K562 (cell line): ENCODE data around the gene IZUMO1R. TPM values are rescaled to one million over a fixed set of nuclear protein-coding genes. Genes with fewer than 3 reads are reported as not detected.

Source experiments
- ATAC-seq: fragments of 200-7000 bp; cut with Tn5 transposase; 3 replicates; pipeline ENCODE4 v1.9.1; 2020; ENCODE audit warnings: moderate library complexity
- BruUV-seq: library from RNA; stranded (reverse); fragments of 400-500 nt; replicated peaks from 2 replicates; lab custom pipeline; 2021; lab: Mats Ljungman, UMichigan
- CTCF ChIA-PET: fragments of 300-600 bp; formaldehyde crosslinking; extraction: SDS; loops from one replicate; lab custom pipeline; 2021; ENCODE audit warnings: low intra/inter-chr PET ratio; lab: Yijun Ruan, JAX
- POLR2A ChIA-PET: fragments of 300-600, 350-650 bp; sonication (Branson Sonifier 250); formaldehyde crosslinking; extraction: SDS; loops from one replicate; lab custom pipeline; 2021; ENCODE audit warnings: antibody characterized with exemption, inconsistent platforms; lab: Yijun Ruan, JAX
- DNase-seq, 4 experiments: peaks; one replicate each; pipeline versions ENCODE4 v3.0.0 to v3.0.0-alpha.2; 2011 to 2018; ENCODE audit warnings: low spot score in 3 of 4, mixed read lengths in 3 of 4; ENCODE audit errors: extremely low read depth in 1 of 4
- FAIRE-seq: peaks from 2 replicates; lab custom pipeline; 2011; peaks lifted over from hg19 to GRCh38; lab: Jason Lieb, UNC
- H2AFZ ChIP-seq: 2 replicates; pipeline ENCODE4 v1.6.0; 2011; ENCODE audit warnings: low read depth, low read length, control low read depth, inconsistent platforms
- H3K27ac ChIP-seq: fragments of 200-600 bp; 3 replicates; pipeline ENCODE4 v1.8.0; 2011; ENCODE audit warnings: low read depth, mild to moderate bottlenecking, control low read depth, inconsistent platforms, low read length, moderate library complexity, mixed read lengths; ENCODE audit errors: extremely low read depth
- H3K27me3 ChIP-seq, 2 experiments: fragments of 300-600 bp in 1 of 2; 2 replicates in 1 of 2; 3 replicates in 1 of 2; pipeline versions ENCODE4 v1.6.0 to v1.8.0; 2011; ENCODE audit warnings: inconsistent platforms in 2 of 2, low read length in 2 of 2, mild to moderate bottlenecking in 1 of 2, mixed read lengths in 1 of 2, moderate library complexity in 1 of 2; ENCODE audit not compliant: control insufficient read depth in 2 of 2, insufficient read depth in 2 of 2
- H3K36me3 ChIP-seq: fragments of 300-600 bp; 3 replicates; pipeline ENCODE4 v1.8.0; 2011; ENCODE audit warnings: mild to moderate bottlenecking, low read length, inconsistent platforms; ENCODE audit not compliant: control insufficient read depth, insufficient read depth
- H3K4me1 ChIP-seq, 2 experiments: fragments of 200-600 bp in 1 of 2; replicated peaks in 1 of 2; 2 replicates in 1 of 2; 3 replicates in 1 of 2; pipeline versions ENCODE4 v1.5.1 to v1.8.0; 2011; ENCODE audit warnings: inconsistent platforms in 2 of 2, low read length in 2 of 2, mild to moderate bottlenecking in 1 of 2, mixed read lengths in 1 of 2, moderate library complexity in 1 of 2; ENCODE audit not compliant: control insufficient read depth in 2 of 2, insufficient read depth in 2 of 2
- H3K4me2 ChIP-seq: 2 replicates; pipeline ENCODE4 v1.6.1; 2011; ENCODE audit warnings: low read length, control low read depth, inconsistent platforms, mixed read lengths; ENCODE audit not compliant: insufficient read depth
- H3K4me3 ChIP-seq: fragments of 200-600 bp; sonication (generic), shearing (Covaris generic); 2 replicates; pipeline ENCODE4 v1.5.1; 2016; ENCODE audit warnings: control low read depth, inconsistent platforms
- H3K79me2 ChIP-seq: fragments of 200-600 bp; 3 replicates; pipeline ENCODE4 v1.8.0; 2011; ENCODE audit warnings: low read length, inconsistent platforms; ENCODE audit not compliant: control insufficient read depth, insufficient read depth
- H3K9ac ChIP-seq, 2 experiments: 2 replicates each; pipeline versions ENCODE4 v1.6.0 to v1.6.1; 2011; ENCODE audit warnings: low read depth in 2 of 2, low read length in 2 of 2, control low read depth in 1 of 2, inconsistent platforms in 1 of 2, mild to moderate bottlenecking in 1 of 2, mixed read lengths in 1 of 2; ENCODE audit not compliant: insufficient read depth in 1 of 2
- H3K9me1 ChIP-seq: one replicate; pipeline ENCODE4 v1.6.0; 2011; ENCODE audit warnings: inconsistent platforms, mild to moderate bottlenecking, low read length, moderate library complexity; ENCODE audit not compliant: control insufficient read depth, insufficient read depth
- H3K9me3 ChIP-seq: replicated peaks from 2 replicates; pipeline ENCODE4 v1.5.1; 2011; ENCODE audit warnings: low read depth, low read length, inconsistent platforms; ENCODE audit not compliant: control insufficient read depth, insufficient read depth
- H4K20me1 ChIP-seq: replicated peaks from 2 replicates; pipeline ENCODE4 v1.6.1; 2011; ENCODE audit warnings: low read length, inconsistent platforms, mixed read lengths; ENCODE audit not compliant: control insufficient read depth, insufficient read depth
- AFF4 ChIP-seq: sonication (generic); formaldehyde crosslinking; IDR thresholded peaks from 2 replicates; pipeline ENCODE4 v1.8.0; 2023; ENCODE audit warnings: mild to moderate bottlenecking, missing genetic modification reagents
- ATF4 ChIP-seq: fragments of 450-650 bp; formaldehyde crosslinking; IDR thresholded peaks from 2 replicates; pipeline ENCODE4 v1.4.0; 2022; ENCODE audit warnings: mild to moderate bottlenecking, moderate library complexity
- FOXA1 ChIP-seq: fragments of 450-650 bp; IDR thresholded peaks from 2 replicates; pipeline ENCODE4 v1.6.1; 2016; ENCODE audit warnings: mild to moderate bottlenecking, borderline replicate concordance
- HNRNPH1 ChIP-seq: fragments of 200-400 bp; formaldehyde crosslinking; optimal IDR thresholded peaks from 2 replicates; pipeline ENCODE3; 2017; ENCODE audit warnings: low read depth, mild to moderate bottlenecking, low read length, moderate library complexity
- ILF3 ChIP-seq: fragments of 450-650 bp; IDR thresholded peaks from 2 replicates; pipeline ENCODE4 v1.6.1; 2018; ENCODE audit warnings: antibody characterized with exemption, mild to moderate bottlenecking, moderate library complexity, borderline replicate concordance
- KLF1 ChIP-seq: fragments of 450-650 bp; IDR thresholded peaks from 2 replicates; pipeline ENCODE4 v1.6.1; 2016; ENCODE audit warnings: missing genetic modification characterization, missing compliant biosample characterization
- POLR2G ChIP-seq: fragments of 200-400 bp; formaldehyde crosslinking; IDR thresholded peaks from 2 replicates; pipeline ENCODE4 v1.6.1; 2017; ENCODE audit warnings: low read depth, mild to moderate bottlenecking, antibody characterized with exemption, low read length, moderate library complexity
- RREB1 ChIP-seq: fragments of 250-450 bp; sonication (Bioruptor Pico); IDR thresholded peaks from 2 replicates; pipeline ENCODE4 v1.4.0; 2020
- ZNF354B ChIP-seq: fragments of 250-450 bp; sonication (Bioruptor Pico); IDR thresholded peaks from 2 replicates; pipeline ENCODE4 v1.4.0; 2020
- ZNF780A ChIP-seq: fragments of 250-450 bp; sonication (Bioruptor Pico); IDR thresholded peaks from 2 replicates; pipeline ENCODE4 v1.5.0; 2021; ENCODE audit warnings: mild to moderate bottlenecking
- WGBS: fragments of 100-300 bp; shearing (Covaris generic); methylation state at CpG from one replicate; pipeline ENCODE4 v1.1.6; 2016; ENCODE audit warnings: low coverage, mixed read lengths; ENCODE audit not compliant: insufficient coverage; ENCODE audit errors: missing lambda C conversion rate; 5-methylcytosine and 5-hydroxymethylcytosine counted together
- in situ Hi-C: fragments of 300-500 bp; cut with MboI; formaldehyde crosslinking; loops from 4 replicates; pipeline ENCODE4 v1.15.0; 2018; ENCODE audit warnings: inconsistent platforms, mixed read lengths
- intact Hi-C: fragments of 100-400 bp; cut with micrococcal nuclease; formaldehyde crosslinking; loops from 2 replicates; pipeline ENCODE4 v1.14.2; 2022
- polyA plus RNA-seq, 8 experiments: library from polyadenylated mRNA; depleted of rRNA in 4 of 8; stranded (reverse) in 5 of 8; unstranded in 3 of 8; fragments of >200 nt; fragmentation: Nextera tagmentation in 2 of 8; fragmentation: Illumina TruSeq in 1 of 8; extraction: Ambion mirVana in 2 of 8; extraction: Trizol in 1 of 8; gene quantifications; 2 replicates each; pipeline versions ENCODE4 v1.2.1 to v1.2.3, GENCODE V29; 2011 to 2014; ENCODE audit warnings: inconsistent platforms in 1 of 8, missing spikeins in 1 of 8
- total RNA-seq, 7 experiments: library from RNA; depleted of rRNA in 6 of 7; stranded (reverse); fragments of >200 nt in 6 of 7; fragmentation: Illumina TruSeq in 2 of 7; extraction: Trizol in 2 of 7; gene quantifications; 2 replicates each; pipeline versions ENCODE4 v1.2.1 to v1.2.3, GENCODE V29; 2011 to 2021; ENCODE audit warnings: low replicate concordance in 1 of 7

The IZUMO1R gene
- total and polyA plus RNA-seq, 9 of the 15 experiments (the other 6 are each of a cell fraction or from before 2014, with no cell fraction given): not detected

- no peak for TF ChIP-seq AFF4 (CRISPR knock-in tag)
- no peak for TF ChIP-seq ILF3
- TF ChIP-seq ZNF780A (CRISPR knock-in tag): no peak
Observed at GRCh38 chr11:94310191-94310875, 6.0 kb downstream of the IZUMO1R start (continued).

GRCh38 chr11:94312339-94312738 is 8.0 kb downstream of the IZUMO1R start:
- Histone ChIP-seq H3K27me3 (peaks cover 0 to 17% of the 10 kb centered on the region in 2 experiments; a peak in 3 of 5 replicates), H3K27ac (no peak overlapping the region), H3K9ac (no peak overlapping the region), H3K79me2 (no peaks in the 10 kb centered on the region; the same call in 2 of the 3 replicates), H3K9me1 (no peaks in the 10 kb centered on the region), H2AFZ (no peak overlapping the region), H3K4me1 (no peaks in the 10 kb centered on the region; a peak in 1 of 5 replicates), H4K20me1 (no peaks in the 10 kb centered on the region; the same call in 1 of the 2 replicates), H3K36me3 (no peaks in the 10 kb centered on the region), H3K9me3 (no peaks in the 10 kb centered on the region), H3K4me2 (no peak overlapping the region), H3K4me3 (no peak overlapping the region)
- DNase-seq (no peak), FAIRE-seq (no peak), ATAC-seq (no peak)
- 0% methylated on average over 4 of the region's 4 CpGs for WGBS
- POLR2A ChIA-PET: interaction anchor here (0.8 kb wide), 1 partner anchor 19 kb away, joined by 3 read pairs; no protein-coding TSS in a partner anchor
- BruUV-seq: no TSS peak
- CTCF ChIA-PET: no interaction called here
- intact Hi-C loops (no loop called here), in situ Hi-C loops (no loop called here)
- TF ChIP-seq FOXA1 (no peak), HNRNPH1 (no peak), RREB1 (CRISPR knock-in tag) (no peak), ZNF354B (CRISPR knock-in tag) (no peak), ATF4 (CRISPR knock-in tag) (no peak), KLF1 (tag) (no peak), POLR2G (no peak)
